ENCODE results near the gene CHN1.

CHN1 gene

DNA sequence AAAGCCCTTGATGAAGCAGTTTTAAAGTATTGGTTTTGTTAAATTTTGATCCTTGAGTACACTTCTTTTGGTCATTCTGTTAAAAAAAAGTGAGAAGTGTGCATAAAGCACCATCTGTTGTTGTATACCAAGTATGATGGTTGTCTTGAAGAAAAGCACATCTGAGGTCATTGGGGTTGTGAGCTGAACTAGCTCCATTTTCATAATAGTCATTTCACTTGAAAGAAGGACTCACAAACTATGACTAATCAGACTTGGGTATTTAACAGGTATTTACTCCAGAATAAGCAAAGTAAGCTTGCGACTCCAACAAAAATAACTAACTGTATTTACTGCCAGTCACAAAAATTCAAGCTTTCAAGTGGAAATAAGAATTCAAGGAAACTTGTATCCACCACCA lies 35.1 kb downstream of the CHN1 start:
- no peak for DNase-seq

DNA sequence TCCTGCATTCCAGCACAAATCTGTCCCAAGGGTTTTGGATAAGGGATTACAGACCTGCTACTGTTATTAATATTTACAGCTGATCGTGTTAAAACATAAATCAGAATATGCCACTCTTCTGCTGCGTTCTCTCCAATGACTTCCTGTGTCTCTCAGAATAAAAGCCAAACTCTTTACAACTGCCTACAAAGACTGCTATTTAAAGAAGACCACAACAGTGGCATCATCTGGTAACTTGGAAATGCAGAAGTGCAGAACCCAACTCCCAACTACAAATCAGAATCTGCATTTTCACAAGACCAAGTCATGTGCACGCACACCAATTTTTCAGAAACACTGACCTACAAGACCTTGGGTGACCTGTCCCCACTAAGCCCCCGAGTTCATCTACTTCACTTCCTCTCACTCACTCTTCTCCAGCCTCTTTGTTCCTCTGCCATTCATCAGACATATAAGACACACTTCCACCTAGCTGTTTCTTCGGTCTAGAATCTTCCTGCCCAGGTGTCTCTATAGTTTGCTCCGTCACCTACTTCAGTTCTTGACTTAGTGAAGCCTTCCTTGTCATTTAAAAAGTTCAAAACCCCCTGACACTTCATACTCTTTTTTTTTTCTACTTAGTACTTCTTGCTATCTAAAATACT lies 36.0 kb downstream of the CHN1 start:
- DNase-seq: no peak

DNA sequence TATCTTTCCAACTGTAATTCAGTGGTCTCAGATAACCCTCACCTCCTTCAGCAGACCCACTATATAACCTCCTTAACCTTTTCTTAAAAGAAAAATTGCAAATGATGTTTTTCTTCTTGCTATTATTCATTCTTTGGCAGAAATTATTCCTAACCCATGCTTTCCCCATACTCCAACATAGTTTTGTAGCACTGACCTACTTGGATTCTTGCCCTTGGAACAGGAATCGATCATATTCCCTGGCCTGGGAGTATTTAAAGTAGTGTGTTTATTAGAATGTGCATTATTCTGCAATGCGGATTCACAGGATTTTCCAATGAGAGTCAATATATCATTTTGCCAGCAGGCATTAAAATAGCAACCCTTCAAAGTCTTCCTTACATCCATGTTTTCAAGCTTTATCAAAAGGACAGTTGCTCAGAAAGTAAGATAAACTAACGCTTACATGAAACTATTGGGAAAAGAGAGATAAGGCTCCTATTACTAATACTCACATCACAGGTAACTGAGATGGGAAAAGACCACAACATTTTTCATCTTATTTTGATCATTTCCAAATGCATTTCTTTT lies 37.4 kb downstream of the CHN1 start:
- no peak for DNase-seq

DNA sequence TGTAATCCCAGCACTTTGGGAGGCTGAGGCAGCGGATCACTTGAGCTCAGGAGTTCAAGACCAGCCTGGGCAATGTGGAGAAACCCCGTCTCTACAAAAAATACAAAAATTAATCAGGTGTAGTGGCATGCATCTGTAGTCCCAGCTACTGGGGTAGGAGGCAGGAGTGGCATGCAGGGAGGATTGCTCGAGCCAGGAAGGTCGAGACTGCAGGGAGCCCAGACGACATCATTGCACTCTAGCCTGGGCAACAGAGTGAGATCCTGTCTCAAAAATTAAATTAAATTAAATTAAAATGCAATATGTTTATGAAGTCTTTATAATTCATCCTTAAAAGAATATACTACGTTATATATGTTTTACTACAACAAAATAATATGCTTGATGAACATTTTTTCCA lies 38.1 kb downstream of the CHN1 start:
- DNase-seq: no peak

DNA sequence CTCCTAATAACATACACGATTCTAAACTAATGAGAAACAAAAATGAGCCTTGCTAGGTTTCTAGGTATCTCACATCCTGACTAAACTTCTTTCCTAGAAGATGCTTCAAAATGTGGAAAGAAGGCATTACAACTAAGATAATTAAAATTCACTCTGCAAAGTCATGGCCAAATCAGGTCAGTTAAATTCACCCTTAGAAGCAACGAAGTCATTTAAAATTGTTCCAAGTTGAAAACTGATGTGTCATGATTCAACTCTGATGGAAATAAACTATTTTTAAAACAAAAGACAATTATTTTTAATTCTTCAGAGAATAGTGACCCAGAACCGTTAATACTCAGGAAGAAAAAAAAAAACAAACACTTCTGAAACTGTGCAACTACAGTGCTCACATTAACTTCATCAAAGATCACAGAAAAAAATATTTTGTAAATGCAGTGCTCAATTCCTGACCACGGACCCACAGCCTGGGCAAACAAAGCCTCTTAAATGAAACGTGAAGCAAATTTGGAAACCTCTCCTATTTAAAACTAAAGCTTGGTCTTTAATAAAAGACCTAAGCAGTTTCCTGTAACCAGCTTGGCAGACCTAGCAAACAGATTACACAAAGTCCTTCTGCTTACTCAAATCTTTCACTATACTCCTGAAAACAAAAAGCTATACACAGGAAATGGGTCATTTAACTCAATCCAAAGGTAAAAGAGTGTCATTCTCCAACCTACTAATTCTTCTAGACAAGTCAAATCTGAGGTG lies 39.0 kb downstream of the CHN1 start:
- DNase-seq: no peak

DNA sequence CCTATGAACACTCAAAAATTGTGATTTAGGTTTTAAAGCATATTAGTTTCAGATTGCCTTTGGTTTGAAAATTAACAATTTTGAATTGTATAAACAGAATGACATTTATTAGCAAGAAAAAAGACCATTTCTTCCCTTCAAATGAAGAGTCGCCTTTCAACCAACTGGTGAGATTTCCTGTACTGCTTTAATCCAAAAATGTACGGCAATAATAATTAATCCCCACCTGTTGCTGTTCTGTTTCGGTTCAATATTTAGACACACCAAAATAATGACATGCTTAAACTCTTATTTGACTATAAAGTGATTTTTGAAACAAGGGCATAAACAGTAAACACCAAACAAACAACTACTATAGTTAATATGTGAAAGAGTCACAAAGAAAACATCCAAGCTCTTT lies 39.6 kb downstream of the CHN1 start:
- no peak for DNase-seq

DNA sequence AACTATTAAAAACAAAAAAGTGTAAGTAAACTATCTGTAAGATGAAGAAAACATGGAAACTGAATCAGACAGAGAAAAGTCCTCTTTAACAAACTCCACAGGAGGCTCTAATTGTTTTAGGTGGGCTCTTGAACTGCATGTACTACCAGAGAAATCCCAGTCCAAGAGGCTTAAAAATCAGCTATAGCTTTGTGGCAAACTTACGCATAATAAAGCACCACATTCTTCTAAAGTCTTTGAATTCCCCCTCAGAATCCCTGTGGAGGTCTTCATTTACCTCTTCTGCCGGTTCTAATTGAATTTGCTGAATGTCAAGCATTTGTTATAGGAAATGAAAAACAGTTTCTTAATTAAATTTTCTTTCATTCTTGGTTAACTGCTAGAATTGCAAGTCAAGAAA lies 40.8 kb downstream of the CHN1 start:
- no peak for DNase-seq

DNA sequence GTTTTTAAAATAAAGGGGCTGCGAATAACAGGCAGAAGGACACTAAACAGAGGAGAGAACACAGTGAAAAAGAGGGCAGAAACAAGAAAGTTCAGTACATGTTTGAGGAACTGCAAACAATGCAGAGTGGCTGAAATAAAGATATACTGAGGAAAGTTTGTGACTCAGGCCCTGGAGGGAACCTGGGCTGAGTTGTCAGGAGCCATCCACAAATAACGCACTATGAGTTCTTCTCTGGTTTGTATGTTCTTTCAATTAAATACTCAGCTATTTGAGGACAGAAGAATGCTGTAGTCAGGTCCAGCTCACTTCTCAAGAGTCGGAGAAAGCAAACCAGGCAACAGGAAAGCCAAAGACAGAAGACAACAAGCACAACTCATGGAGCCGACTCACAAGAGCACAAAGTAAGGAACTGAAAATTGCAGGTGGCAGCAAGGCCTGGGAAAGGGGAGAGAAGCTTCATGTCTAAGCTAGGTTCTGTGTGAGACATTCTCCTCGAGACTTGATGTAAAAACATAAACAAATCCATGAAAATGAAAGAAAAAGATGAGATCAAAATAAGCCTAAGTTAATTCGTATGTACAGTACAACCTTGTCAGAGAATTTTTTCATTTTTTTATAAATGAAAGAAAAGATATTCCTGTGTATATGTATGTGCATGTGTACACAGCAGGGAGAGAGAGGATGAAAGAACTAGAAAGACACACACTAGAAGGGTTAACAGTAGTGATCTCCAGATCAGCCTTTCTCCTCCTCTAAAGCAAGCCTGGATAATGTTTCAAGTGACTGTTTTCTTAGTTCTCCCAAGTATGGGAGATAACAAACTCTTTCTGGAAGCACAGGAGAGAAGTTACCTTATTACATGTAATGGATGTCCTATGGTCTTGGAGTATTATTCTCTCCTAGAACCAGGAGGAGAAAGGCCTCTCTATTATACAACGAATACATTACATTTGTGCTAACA lies 41.5 kb downstream of the CHN1 start:
- DNase-seq: no peak

DNA sequence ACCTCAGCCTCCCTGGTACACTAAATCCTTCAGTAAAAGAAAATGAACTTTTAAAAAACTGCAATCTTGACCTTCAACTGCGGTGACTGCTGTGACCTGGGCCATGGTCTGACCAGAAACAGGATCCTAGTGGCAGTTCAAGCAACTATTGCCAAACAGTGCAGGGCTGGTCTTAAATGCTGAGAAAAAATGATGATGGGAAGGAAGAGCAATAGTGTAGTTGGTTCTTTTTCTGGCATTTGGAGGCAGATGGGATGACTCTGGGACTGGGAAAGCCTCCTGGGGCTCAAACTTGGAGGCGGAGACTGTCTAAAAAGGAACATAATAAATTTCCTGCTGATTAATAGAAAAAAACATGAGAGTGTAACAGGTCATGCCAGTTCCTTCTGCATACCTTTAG lies 45.4 kb downstream of the CHN1 start:
- DNase-seq: no peak

DNA sequence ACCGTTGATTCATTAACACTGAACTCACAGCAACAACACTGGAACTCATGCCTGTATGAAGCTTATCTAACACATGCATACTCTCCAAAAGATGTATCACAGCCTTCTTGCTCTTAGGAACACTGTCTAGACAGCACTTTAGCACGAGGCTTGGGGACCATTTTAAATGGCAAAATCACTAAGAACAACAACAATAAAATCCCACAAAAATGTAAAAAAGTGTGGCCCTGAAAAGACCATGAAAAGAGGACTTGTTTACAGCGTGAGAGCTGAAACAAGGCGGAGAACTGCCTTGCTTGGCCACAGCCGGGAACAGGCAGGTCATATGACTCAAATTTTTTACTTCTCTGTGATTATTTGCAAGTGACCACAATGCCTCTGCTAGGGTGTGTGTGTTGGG lies 48.1 kb downstream of the CHN1 start:
- no peak for DNase-seq

DNA sequence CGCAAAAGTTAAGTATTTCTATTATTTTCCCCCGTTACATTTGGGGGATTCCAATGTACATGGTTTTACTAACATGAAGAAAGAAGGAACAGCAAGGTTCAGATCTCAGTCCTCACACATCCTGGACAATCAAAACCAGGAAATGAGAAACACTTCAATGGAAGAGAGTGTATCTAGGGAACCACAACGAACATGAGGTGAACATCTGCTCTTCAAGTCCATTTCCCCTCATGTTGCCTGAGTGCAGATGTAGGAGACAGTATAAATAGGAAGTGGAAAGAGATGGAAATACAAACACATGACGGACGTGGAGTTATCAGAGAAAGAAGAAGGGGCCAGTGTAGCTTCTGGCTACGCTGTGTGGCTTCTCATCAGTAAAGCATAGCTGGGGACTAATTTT lies 52.6 kb downstream of the CHN1 start:
- no peak for DNase-seq

DNA sequence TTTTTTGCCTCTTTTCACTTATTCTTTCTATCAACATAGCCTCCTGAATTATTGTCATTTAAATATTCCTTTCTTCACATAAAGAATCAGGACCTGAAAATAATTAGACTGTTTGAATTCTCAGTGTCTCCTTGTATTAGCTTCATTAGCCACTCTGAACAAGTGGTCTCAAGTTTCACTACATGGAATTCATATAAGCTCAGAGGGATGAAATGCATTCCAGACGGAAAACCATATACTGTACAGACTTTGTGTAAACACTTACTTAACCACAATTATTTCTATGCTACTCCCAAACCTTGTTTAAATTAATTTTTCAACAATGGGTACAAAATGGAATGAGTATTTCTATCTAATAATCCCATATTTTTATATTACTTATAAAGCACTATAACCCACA lies 53.4 kb downstream of the CHN1 start:
- DNase-seq: no peak

DNA sequence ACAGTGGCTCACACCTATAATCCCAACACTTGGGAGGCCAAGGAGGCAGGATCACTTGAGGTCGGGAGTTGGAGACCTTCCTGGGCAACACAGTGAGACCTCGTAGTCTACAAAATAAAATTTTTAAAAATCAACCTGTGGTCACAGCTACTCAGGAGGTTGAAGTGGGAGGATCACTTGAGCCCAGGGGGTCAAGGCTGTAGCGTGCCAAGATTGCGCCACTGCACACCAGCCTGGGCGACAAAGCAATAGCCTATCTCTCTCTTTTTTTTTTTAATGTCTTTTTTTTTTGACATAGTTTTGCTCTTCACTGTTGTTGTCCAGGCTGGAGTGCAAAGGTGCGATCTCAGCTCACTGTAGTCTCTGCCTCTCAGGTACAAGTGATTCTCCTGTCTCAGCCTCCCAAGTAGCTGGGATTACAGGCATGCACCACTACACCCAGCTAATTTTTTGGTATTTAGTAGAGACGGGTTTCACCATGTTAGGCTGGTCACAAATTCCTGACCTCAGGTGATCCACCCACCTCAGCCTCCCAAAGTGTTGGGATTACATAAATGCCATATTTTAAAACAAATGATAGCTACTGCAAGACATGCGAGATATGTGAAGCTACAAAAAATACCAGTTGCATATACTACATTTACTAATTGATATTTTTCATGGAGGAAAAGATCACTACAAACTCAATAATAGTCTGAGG lies 55.0 kb downstream of the CHN1 start:
- no peak for DNase-seq

DNA sequence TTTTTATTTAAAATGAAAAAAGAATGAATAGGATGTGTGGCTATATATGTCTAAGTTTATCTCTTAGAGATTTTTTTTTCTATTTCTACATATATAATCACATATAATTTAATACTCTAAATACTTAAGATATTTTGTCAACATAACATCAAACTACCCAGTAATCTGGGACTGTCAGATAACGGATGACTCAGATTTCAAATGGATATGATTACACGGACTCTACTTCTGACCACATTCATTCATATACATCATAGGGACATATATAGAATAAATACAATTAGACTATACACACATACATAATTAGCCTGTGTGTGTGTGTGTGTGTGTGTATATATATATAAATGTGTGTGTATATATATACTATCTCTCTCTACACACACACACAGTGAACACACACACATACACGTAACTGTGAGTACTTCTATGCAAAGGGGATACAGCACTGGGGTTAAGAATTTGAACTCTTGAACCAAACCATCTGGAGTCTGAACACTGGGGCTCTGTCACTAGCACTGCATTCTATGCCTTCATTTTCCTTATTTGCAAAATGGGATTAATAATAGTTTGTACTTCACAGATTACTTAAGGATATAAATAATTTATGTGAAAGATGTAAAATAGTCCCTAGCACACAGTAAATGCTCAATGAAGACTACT lies 59.5 kb downstream of the CHN1 start:
- no peak for DNase-seq

DNA sequence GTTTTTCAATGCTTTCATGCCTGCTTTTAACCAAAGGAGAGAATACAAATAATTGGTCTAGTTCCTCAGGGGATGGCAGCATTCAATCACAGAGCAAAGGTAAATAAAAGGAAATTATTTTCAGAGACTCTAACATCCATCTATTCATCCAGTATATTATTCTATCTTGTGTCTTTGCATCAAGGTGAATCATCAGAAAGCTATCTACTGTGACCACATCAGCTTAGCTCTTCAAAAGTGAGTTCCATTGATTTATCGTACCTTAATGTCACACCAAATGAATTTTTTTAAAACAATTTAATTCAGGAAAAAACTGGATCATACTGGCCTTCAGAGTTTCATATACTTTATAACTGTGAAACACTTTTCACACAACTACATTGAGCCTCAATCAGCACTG lies 66.1 kb downstream of the CHN1 start:
- DNase-seq: peak; percentile 30

DNA sequence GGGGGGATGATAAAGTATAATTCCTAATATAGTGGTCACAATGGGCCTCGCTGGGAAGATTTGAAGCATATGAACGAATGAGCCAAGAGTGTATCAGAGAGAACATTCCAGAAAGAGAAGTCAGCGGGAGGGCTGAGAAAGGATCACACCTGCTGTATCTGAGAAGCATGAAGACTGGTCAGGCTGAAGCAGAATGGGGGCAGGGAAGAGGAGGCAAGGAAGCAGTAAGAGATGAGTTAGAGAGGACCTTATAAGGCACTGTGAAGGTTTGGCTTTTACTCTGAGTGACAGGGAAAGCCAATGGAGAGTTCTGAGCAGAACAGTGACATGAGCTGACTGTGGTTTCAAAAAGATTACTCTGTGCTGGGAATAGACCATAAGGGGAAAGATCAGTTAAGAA lies 73.5 kb downstream of the CHN1 start:
- no peak for DNase-seq

DNA sequence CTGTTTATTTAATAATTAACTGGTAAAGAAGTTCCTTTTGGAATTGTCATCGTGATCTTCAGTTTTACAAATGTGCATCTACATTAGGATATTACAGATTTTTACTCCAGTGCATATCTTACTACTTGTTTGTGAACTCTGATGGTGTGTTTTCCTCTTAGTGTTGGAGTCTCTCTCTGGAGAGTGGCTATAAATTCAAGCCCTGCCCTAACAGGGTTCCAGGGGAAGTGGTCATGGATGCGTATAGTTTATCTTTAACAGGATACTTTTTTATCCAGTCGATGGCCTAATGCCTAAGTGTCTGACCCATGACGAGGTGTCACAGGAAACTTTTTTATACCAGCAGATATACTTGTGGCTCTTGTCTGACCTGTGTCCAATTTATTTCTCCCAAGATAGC lies 75.4 kb downstream of the CHN1 start:
- DNase-seq: no peak

DNA sequence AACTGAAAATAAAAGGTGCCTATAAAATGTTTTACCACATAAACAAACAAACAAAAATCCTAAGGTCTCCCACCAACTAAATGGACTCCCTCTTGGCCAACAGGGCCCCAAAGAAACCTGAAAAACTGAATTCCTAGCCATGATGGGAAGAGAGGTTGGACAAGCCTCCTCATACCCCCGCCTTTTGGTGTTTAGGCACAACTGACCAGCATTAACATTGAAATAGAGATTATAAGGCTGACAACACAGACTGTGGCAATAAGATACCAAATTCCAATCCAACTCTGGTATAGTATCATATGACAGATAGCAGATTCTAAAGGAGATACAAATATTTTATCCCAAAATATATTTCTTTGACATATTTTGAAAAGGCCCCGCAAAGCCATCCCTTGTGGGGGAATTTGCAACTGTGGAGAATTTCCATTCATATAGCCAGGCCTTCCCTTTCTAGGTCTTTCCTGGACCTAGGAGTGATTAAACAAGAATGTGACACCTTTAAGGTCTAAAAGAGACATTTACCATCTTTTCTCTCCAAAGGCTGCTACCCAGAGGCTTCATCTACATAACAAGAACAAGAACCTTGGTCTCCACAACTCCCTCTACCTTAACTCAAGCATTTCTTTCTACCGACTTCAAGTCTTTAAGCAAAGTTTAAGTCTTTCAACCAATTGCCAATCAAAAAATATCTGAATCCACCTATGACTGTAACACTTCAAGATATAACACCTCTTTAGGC lies 80.0 kb downstream of the CHN1 start:
- DNase-seq: no peak

DNA sequence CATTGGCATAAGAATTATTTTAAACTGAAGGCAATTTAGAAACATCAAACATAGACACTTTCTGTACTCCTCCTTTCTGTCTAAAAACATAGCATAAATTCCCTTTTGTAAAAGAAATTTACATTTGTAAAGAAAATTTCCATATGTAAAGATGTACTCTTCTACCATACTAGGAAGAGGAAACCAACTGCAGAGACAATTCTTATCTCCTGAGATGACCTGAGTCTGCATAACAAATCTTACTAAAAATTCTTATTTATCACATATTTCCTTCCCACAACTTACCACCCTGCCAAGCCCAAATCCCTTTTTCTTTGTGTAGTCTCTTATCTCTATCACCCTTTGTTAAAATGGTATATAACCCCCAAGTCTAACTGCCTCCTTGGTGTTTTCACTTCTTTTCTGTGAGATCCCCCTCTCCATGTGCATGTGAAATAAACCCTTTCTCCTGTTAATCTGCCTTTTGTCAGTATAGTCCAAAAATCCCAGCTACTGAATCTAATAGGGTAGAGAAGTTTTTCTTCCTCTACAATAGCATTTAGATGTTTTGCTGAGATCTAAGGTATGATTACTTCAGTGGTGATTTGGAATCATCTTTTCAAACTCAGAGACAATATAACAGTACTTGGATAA lies 81.0 kb downstream of the CHN1 start:
- no peak for DNase-seq

DNA sequence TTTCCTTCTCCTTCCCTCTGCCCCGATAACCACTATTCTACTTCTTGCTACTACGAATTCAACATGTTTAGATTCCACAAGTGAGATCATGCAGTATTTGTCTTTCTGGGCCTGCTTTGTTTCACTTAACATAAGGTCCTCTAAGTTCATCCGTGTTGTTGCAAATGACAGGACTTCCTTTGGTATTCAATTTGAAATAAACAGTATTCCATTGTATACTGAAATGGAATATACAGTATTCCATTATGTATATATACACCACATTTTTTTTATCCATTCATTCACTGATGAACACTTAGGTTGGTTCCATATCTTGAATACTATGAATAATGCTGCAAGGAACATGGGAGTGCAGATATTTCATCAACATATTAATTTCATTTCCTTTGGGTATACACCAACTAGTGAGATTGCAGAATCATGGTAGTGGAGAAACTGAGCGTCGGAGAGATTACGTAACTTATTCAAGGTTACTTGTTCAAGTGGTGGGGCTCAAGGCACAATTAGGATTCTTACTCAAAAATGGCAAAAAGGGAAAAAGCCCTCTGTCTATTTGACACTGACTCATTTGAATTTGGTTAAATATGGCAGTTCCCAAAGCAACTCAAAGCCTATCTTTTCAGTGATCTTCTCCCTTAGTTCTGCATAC lies 85.1 kb downstream of the CHN1 start:
- no peak for DNase-seq

All from NCI-H1436 treated with DMSO at 0.1 percent for 48 hours (cell line).